Measurements from ENCODE around the gene TBCE. TPM values are rescaled to one million over a fixed set of nuclear protein-coding genes. Genes with fewer than 3 reads are reported as not detected.

The TBCE gene
- total RNA-seq, 2 experiments from 2014 or later = 30.2 to 32.6 TPM

DNA sequence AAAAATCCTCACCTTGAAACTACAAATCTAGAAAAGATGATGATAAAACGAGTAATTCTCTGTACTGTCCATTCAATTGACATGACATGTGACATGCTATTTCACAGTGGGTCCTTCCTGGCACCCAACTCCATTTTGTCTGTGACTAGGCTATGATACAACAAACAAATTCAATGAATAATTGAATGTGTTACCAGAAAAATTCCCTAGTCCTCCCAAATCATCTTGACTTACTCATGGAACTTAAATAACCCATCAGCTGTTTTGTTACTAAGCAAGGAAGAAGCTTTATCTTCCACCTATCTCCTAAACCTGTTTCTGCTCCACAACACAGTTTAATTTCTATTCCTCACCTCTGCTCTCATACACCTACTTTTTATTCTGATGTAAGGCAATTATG, 106.6 kb downstream of the TBCE start:
- ChIA-PET CTCF (ENCODE audit: unreplicated experiment) (no interaction called here), POLR2A (interaction anchor here (0.9 to 1.3 kb wide), 3 partner anchors 20 to 493 kb away, joined by 3 read pairs; no protein-coding TSS in a partner anchor)
- H3K4me1 ChIP-seq (ENCODE audit: insufficient read depth, low read length, poor library complexity, severe bottlenecking) = no peaks in the 10 kb centered on the region
- intact Hi-C loops (cut with micrococcal nuclease; ENCODE audit: unreplicated experiment) = no loop called here
- H3K4me2 ChIP-seq (ENCODE audit: low read length) = no peak overlapping the region
- no peaks in the 10 kb centered on the region for H3K9me2 ChIP-seq (ENCODE audit: insufficient read depth, low read length)
- BruUV-seq (replicated peaks) = no TSS peak
- no peak overlapping the region for H3K27ac ChIP-seq (ENCODE audit: low read depth, low read length, poor library complexity, severe bottlenecking)
- no peak overlapping the region for H2AFZ ChIP-seq (ENCODE audit: low read length)
- no peaks in the 10 kb centered on the region for H3K9me3 ChIP-seq (ENCODE audit: low read length)
- H3K79me2 ChIP-seq (ENCODE audit: insufficient read depth, low read depth, low read length) = no peaks in the 10 kb centered on the region
- TF ChIP-seq EZH2phosphoT487 (IDR thresholded peaks at IDR 0.05; ENCODE audit: borderline replicate concordance, low read depth, low read length) = no peak
- TF ChIP-seq, protein P1, sequence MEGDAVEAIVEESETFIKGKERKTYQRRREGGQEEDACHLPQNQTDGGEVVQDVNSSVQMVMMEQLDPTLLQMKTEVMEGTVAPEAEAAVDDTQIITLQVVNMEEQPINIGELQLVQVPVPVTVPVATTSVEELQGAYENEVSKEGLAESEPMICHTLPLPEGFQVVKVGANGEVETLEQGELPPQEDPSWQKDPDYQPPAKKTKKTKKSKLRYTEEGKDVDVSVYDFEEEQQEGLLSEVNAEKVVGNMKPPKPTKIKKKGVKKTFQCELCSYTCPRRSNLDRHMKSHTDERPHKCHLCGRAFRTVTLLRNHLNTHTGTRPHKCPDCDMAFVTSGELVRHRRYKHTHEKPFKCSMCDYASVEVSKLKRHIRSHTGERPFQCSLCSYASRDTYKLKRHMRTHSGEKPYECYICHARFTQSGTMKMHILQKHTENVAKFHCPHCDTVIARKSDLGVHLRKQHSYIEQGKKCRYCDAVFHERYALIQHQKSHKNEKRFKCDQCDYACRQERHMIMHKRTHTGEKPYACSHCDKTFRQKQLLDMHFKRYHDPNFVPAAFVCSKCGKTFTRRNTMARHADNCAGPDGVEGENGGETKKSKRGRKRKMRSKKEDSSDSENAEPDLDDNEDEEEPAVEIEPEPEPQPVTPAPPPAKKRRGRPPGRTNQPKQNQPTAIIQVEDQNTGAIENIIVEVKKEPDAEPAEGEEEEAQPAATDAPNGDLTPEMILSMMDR (conservative IDR thresholded peaks at IDR 0.05; ENCODE audit: low read length) = no peak
- H3K36me3 ChIP-seq (ENCODE audit: insufficient read depth, low read length) = peaks cover 22% of the 10 kb centered on the region
- no peaks in the 10 kb centered on the region for H4K20me1 ChIP-seq (ENCODE audit: insufficient read depth, low read length)
- H3K4me3 ChIP-seq (ENCODE audit: low read depth, low read length, poor library complexity, severe bottlenecking) = no peak overlapping the region
- no peak for DNase-seq (ENCODE audit: low spot score)

- Histone ChIP-seq H2AFZ (ENCODE audit: low read length) (no peak overlapping the region), H3K4me3 (ENCODE audit: low read depth, low read length, poor library complexity, severe bottlenecking) (no peak overlapping the region), H3K36me3 (ENCODE audit: insufficient read depth, low read length) (peaks cover 67% of the 10 kb centered on the region), H3K27ac (ENCODE audit: low read depth, low read length, poor library complexity, severe bottlenecking) (no peak overlapping the region), H4K20me1 (ENCODE audit: insufficient read depth, low read length) (no peaks in the 10 kb centered on the region), H3K9me3 (ENCODE audit: low read length) (no peaks in the 10 kb centered on the region), H3K9me2 (ENCODE audit: insufficient read depth, low read length) (no peaks in the 10 kb centered on the region), H3K79me2 (ENCODE audit: insufficient read depth, low read depth, low read length) (no peaks in the 10 kb centered on the region), H3K4me2 (ENCODE audit: low read length) (no peak overlapping the region), H3K4me1 (ENCODE audit: insufficient read depth, low read length, poor library complexity, severe bottlenecking) (no peaks in the 10 kb centered on the region)
- no peak for DNase-seq (ENCODE audit: low spot score)
- no TSS peak for BruUV-seq (replicated peaks)
- intact Hi-C loops (cut with micrococcal nuclease; ENCODE audit: unreplicated experiment) = no loop called here
- TF ChIP-seq, protein P1 (conservative IDR thresholded peaks at IDR 0.05; ENCODE audit: low read length) = no peak
- TF ChIP-seq EZH2phosphoT487 (IDR thresholded peaks at IDR 0.05; ENCODE audit: borderline replicate concordance, low read depth, low read length) = no peak
- ChIA-PET POLR2A (interaction anchor here (0.6 kb wide), 2 partner anchors 327 to 377 kb away, joined by 3 to 5 read pairs; no protein-coding TSS in a partner anchor), CTCF (ENCODE audit: unreplicated experiment) (no interaction called here)
These were observed 115.9 kb downstream of the TBCE start for GRCh38 chr1:235483090-235483489.

DNA sequence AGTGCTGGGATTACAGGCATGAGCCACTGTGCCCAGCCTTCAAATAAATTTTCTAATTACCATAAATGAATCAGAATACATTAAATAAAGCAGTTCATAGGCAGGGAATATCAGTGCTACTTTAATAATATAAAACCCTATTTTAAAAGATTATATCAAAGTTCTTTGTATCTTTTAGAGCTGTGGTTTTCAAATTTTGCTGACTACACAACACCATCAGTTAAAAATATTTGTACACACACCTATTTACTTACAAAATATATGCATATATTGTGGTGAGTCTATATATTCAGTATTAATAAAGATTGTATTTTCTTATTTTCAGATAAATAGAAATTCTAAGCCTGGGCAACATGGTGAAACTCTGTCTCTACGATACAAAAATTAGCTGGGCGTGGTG, 118.3 kb downstream of the TBCE start:
- H3K27ac ChIP-seq (ENCODE audit: low read depth, low read length, poor library complexity, severe bottlenecking) = no peak overlapping the region
- H3K9me3 ChIP-seq (ENCODE audit: low read length) = no peaks in the 10 kb centered on the region
- H2AFZ ChIP-seq (ENCODE audit: low read length) = no peak overlapping the region
- CTCF ChIA-PET (ENCODE audit: unreplicated experiment) = no interaction called here
- no peak for DNase-seq (ENCODE audit: low spot score)
- intact Hi-C loops (cut with micrococcal nuclease; ENCODE audit: unreplicated experiment) = no loop called here
- H3K9me2 ChIP-seq (ENCODE audit: insufficient read depth, low read length) = no peaks in the 10 kb centered on the region
- TF ChIP-seq, protein P1 (conservative IDR thresholded peaks at IDR 0.05; ENCODE audit: low read length) = no peak
- no TSS peak for BruUV-seq (replicated peaks)
- no peak overlapping the region for H3K4me2 ChIP-seq (ENCODE audit: low read length)
- no peaks in the 10 kb centered on the region for H3K4me1 ChIP-seq (ENCODE audit: insufficient read depth, low read length, poor library complexity, severe bottlenecking)
- H3K4me3 ChIP-seq (ENCODE audit: low read depth, low read length, poor library complexity, severe bottlenecking) = no peak overlapping the region
- H3K36me3 ChIP-seq (ENCODE audit: insufficient read depth, low read length) = peaks cover 49% of the 10 kb centered on the region
- no peaks in the 10 kb centered on the region for H4K20me1 ChIP-seq (ENCODE audit: insufficient read depth, low read length)
- POLR2A ChIA-PET = interaction anchor here (0.8 kb wide), 1 partner anchor 13 kb away, joined by 3 read pairs; no protein-coding TSS in a partner anchor
- no peaks in the 10 kb centered on the region for H3K79me2 ChIP-seq (ENCODE audit: insufficient read depth, low read depth, low read length)

Measured in OCI-LY7 (cell line).